Measurements from ENCODE around the gene POLR2H. TPM values are rescaled to one million over a fixed set of nuclear protein-coding genes. Genes with fewer than 3 reads are reported as not detected.

The POLR2H gene
- total and polyA plus RNA-seq, 8 donors: 14.0 to 273 (median 110) TPM

GRCh38 chr3:184415203-184415490 is 53.6 kb downstream of the POLR2H start:
- no peak for DNase-seq
- intact Hi-C loops (cut with DNase I; ENCODE audit: low total_unique reads): loop anchor here (5.0 kb wide), 1 partner anchor 127 kb away; no protein-coding TSS in a partner anchor
- 67 to 82% (median 77%) methylated on average over 4 of the region's 4 CpGs for WGBS, 5 donors
- H3K4me1 ChIP-seq: peaks cover 0 to 4% (median 0%) of the 10 kb centered on the region in 4 donors
- no peaks in the 10 kb centered on the region for H3K36me3 ChIP-seq
- no peak overlapping the region for H3K27ac ChIP-seq
- H3K9me3 ChIP-seq: no peaks in the 10 kb centered on the region
- H3K27me3 ChIP-seq: no peaks in the 10 kb centered on the region
- TF ChIP-seq POLR2AphosphoS5 (IDR thresholded peaks at IDR 0.05) (no peak), EP300 (IDR thresholded peaks at IDR 0.05) (no peak), CTCF (IDR thresholded peaks at IDR 0.05) (no peak), POLR2A (IDR thresholded peaks at IDR 0.05) (no peak)
- no peak overlapping the region for H3K4me3 ChIP-seq

GRCh38 chr3:184417619-184418327 is 56.3 kb downstream of the POLR2H start:
- Histone ChIP-seq H3K27ac (no peak overlapping the region), H3K4me3 (no peak overlapping the region), H3K27me3 (no peaks in the 10 kb centered on the region), H3K4me1 (peaks cover 0 to 4% (median 0%) of the 10 kb centered on the region in 4 donors), H3K9me3 (no peaks in the 10 kb centered on the region), H3K36me3 (no peaks in the 10 kb centered on the region)
- intact Hi-C loops (cut with DNase I; ENCODE audit: low total_unique reads): loop anchor here (5.0 kb wide), 1 partner anchor 125 kb away; no protein-coding TSS in a partner anchor
- WGBS, 5 donors: 22 to 29% (median 28%) methylated on average over 11 to 14 of the region's 14 CpGs
- TF ChIP-seq POLR2AphosphoS5 (IDR thresholded peaks at IDR 0.05) (peak in 1 of 3 donors; percentile 40), EP300 (IDR thresholded peaks at IDR 0.05) (no peak), POLR2A (IDR thresholded peaks at IDR 0.05) (no peak), CTCF (IDR thresholded peaks at IDR 0.05) (peak in 5 of 7 experiments; percentile 75 to 95 (median 89))
- peak; percentile 80 to 87 for DNase-seq

Small RNA genes lying within 50 kb of the gene (small RNA-seq; reads per million reads assigned to genes)
- 1,640 to 2,799 (median 2,271) reads per million in 4 donors for gene SNORD66

Other genes with a start within 250 kb of the POLR2H start
- gene EIF2B5, start 226.4 kb upstream of the POLR2H start, total RNA-seq: 100 to 1,000 TPM in 1 of 5 donors, 10 to 100 TPM in 3, 1 to 10 TPM in 1; 1.4 to 113 (median 36.5) TPM
- gene EIF2B5, start 226.4 kb upstream of the POLR2H start, polyA plus RNA-seq: 10 to 100 TPM; 33.0 to 42.0 (median 33.7) TPM
- gene DVL3, start 206.3 kb upstream of the POLR2H start, total RNA-seq: 100 to 1,000 TPM in 1 of 5 donors, 10 to 100 TPM in 4; 27.9 to 107 (median 55.4) TPM
- gene DVL3, start 206.3 kb upstream of the POLR2H start, polyA plus RNA-seq: 10 to 100 TPM; 21.2 to 26.4 (median 25.8) TPM
- 100 to 1,000 TPM in 4 of 5 donors, 10 to 100 TPM in 1; 96.2 to 204 (median 134) TPM for gene AP2M1, start 186.9 kb upstream of the POLR2H start, total RNA-seq
- 100 to 1,000 TPM; 143 to 220 (median 208) TPM for gene AP2M1, start 186.9 kb upstream of the POLR2H start, polyA plus RNA-seq
- gene ABCF3, start 175.5 kb upstream of the POLR2H start, total RNA-seq: 100 to 1,000 TPM in 1 of 5 donors, 10 to 100 TPM in 4; 21.6 to 194 (median 55.9) TPM
- 10 to 100 TPM; 43.4 to 45.0 (median 44.5) TPM for gene ABCF3, start 175.5 kb upstream of the POLR2H start, polyA plus RNA-seq
- 10 to 100 TPM in 2 of 5 donors, 1 to 10 TPM in 2, under 1 TPM in 1; under 0.01 to 100.0 (median 2.4) TPM for gene VWA5B2, start 132.1 kb upstream of the POLR2H start, total RNA-seq
- 1 to 10 TPM; 1.6 to 3.5 (median 2.4) TPM for gene VWA5B2, start 132.1 kb upstream of the POLR2H start, polyA plus RNA-seq
- gene ALG3, start 112.7 kb upstream of the POLR2H start, total RNA-seq: 100 to 1,000 TPM in 1 of 5 donors, 10 to 100 TPM in 4; 17.1 to 253 (median 24.1) TPM
- 10 to 100 TPM; 20.9 to 22.5 (median 20.9) TPM for gene ALG3, start 112.7 kb upstream of the POLR2H start, polyA plus RNA-seq
- gene EEF1AKMT4, start 112.0 kb upstream of the POLR2H start, total RNA-seq: 10 to 100 TPM in 1 of 5 donors, 1 to 10 TPM in 2, under 1 TPM in 1, not detected in 1; 0.73 to 18.5 (median 4.2) TPM
- gene EEF1AKMT4, start 112.0 kb upstream of the POLR2H start, polyA plus RNA-seq: 1 to 10 TPM; 4.4 to 6.5 (median 6.4) TPM
- not detected for gene CAMK2N2, start 100.2 kb upstream of the POLR2H start, total RNA-seq
- 1 to 10 TPM in 1 of 3 donors, under 1 TPM in 2; 0.58 to 1.2 (median 0.68) TPM for gene CAMK2N2, start 100.2 kb upstream of the POLR2H start, polyA plus RNA-seq
- 1 to 10 TPM in 1 of 5 donors, under 1 TPM in 1, not detected in 3; 0.45 to 2.9 TPM for gene ECE2, start 85.7 kb upstream of the POLR2H start, total RNA-seq
- gene ECE2, start 85.7 kb upstream of the POLR2H start, polyA plus RNA-seq: not detected
- 100 to 1,000 TPM; 124 to 239 (median 172) TPM for gene PSMD2, start 62.5 kb upstream of the POLR2H start, total RNA-seq
- 100 to 1,000 TPM in 1 of 3 donors, 10 to 100 TPM in 2; 73.0 to 119 (median 81.7) TPM for gene PSMD2, start 62.5 kb upstream of the POLR2H start, polyA plus RNA-seq
- gene EIF4G1, start 47.1 kb upstream of the POLR2H start, total RNA-seq: 100 to 1,000 TPM; 167 to 572 (median 203) TPM
- 100 to 1,000 TPM in 2 of 3 donors, 10 to 100 TPM in 1; 86.5 to 171 (median 134) TPM for gene EIF4G1, start 47.1 kb upstream of the POLR2H start, polyA plus RNA-seq
- gene FAM131A, start 24.1 kb upstream of the POLR2H start, total RNA-seq: 10 to 100 TPM in 3 of 5 donors, 1 to 10 TPM in 2; 1.8 to 73.2 (median 28.8) TPM
- 10 to 100 TPM; 10.0 to 13.0 (median 12.5) TPM for gene FAM131A, start 24.1 kb upstream of the POLR2H start, polyA plus RNA-seq
- gene CLCN2, start 105 bp upstream of the POLR2H start, total RNA-seq: 10 to 100 TPM in 2 of 5 donors, 1 to 10 TPM in 3; 4.2 to 34.5 (median 5.8) TPM
- gene CLCN2, start 105 bp upstream of the POLR2H start, polyA plus RNA-seq: 1 to 10 TPM; 2.1 to 5.1 (median 2.5) TPM
- not detected for gene THPO, start 16.5 kb downstream of the POLR2H start, total RNA-seq
- gene THPO, start 16.5 kb downstream of the POLR2H start, polyA plus RNA-seq: 1 to 10 TPM in 1 of 3 donors, under 1 TPM in 2; 0.38 to 1.8 (median 0.93) TPM
- 10 to 100 TPM in 1 of 5 donors, 1 to 10 TPM in 4; 6.1 to 27.2 (median 9.2) TPM for gene CHRD, start 18.3 kb downstream of the POLR2H start, total RNA-seq
- 1 to 10 TPM; 5.2 to 7.1 (median 5.7) TPM for gene CHRD, start 18.3 kb downstream of the POLR2H start, polyA plus RNA-seq
- 10 to 100 TPM; 20.4 to 33.3 (median 22.8) TPM for gene EPHB3, start 200.1 kb downstream of the POLR2H start, total RNA-seq
- 10 to 100 TPM in 1 of 3 donors, 1 to 10 TPM in 2; 2.9 to 25.1 (median 8.5) TPM for gene EPHB3, start 200.1 kb downstream of the POLR2H start, polyA plus RNA-seq